Inferior parietal cortex (tissue), 1 donor: ENCODE data around the gene GBGT1.
"Not testable (repeated sequence)": the region's sequence is repeated elsewhere in the genome, so short reads cannot be mapped to it uniquely, and the experiment has no call there.

Experiments used
- DNase-seq: peaks from one replicate; pipeline ENCODE4 v3.0.0-alpha.2; 2016; ENCODE audit errors: extremely low spot score

GBGT1 gene

GRCh38 chr9:133195029-133195428 is 31.3 kb upstream of the GBGT1 start:
- no peak for DNase-seq

- DNase-seq = no peak
Observed at GRCh38 chr9:133194597-133194996, 30.9 kb upstream of the GBGT1 start.

- no peak for DNase-seq
Observed at GRCh38 chr9:133191989-133192388, 28.3 kb upstream of the GBGT1 start.

DNA sequence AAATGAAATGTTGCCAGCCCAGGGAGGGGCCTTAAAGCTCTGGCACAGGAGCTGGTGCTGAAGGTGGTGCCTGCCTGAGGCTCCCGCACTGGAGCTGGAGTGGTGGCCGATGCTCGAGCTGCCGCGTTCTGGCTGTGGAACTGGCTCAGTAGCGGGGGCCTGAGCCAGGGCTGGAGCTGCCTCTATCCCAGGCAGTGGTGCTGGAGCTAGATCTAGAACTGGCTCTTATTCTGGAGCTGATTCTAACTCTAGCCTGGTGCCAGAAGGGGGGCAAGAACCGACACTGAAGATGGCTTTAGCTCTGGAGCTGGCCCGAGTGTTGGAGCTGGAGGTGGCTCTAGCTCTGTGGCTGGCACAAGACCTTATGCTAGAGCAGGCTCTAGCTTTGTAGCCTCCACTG is 26.1 kb upstream of the GBGT1 start:
- no peak for DNase-seq

GRCh38 chr9:133188843-133189180 is 25.1 kb upstream of the GBGT1 start:
- no peak for DNase-seq

GRCh38 chr9:133188006-133188842 is 24.5 kb upstream of the GBGT1 start:
- DNase-seq = no peak

DNA sequence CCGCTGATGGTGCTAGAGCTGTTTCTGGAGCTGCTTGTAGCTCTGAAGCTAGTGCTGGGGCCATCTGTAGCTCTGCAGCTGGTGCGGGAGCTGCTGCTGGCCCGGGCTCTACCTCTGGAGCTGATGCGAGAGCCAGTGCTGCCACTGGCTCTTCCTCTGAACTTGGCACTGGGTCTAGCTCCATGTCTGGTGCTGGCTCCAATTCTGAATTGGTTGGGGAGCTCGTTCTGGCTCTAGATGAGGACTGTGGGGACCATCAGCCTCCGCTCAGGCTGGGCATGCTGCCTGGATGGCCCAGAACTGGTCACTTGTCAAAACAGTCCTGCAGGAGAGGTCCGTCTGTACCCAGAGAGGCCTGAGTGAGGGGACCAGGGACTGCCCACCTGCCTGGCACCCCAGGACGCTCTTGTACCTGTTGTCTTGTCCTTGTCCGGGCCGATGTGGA is 23.9 kb upstream of the GBGT1 start:
- DNase-seq = no peak

DNA sequence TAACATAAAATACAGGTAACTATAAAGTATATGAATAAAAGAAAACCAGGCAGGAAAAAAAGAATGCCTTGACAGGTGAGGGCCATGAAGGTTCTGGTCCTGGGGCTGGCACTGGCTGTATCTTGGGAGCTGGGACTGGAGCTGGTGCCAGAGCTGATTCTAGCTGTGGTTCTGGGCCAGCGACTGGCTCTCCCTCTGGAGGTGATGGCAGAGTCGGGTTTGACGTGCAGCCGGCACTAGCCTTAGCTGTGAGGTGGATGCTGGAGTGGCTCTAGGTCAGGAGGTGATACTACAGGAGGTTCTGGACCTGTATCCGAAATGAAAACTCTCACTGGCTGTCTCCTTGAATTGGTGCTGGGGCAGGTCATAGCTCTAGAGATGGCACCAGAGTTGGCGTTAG is 23.0 kb upstream of the GBGT1 start:
- no peak for DNase-seq

GRCh38 chr9:133184971-133185370 is 21.3 kb upstream of the GBGT1 start:
- DNase-seq = peak; percentile 85

GRCh38 chr9:133182151-133182550 is 18.4 kb upstream of the GBGT1 start:
- no peak for DNase-seq

- DNase-seq = no peak
Observed at GRCh38 chr9:133181561-133181960, 17.8 kb upstream of the GBGT1 start.

DNA sequence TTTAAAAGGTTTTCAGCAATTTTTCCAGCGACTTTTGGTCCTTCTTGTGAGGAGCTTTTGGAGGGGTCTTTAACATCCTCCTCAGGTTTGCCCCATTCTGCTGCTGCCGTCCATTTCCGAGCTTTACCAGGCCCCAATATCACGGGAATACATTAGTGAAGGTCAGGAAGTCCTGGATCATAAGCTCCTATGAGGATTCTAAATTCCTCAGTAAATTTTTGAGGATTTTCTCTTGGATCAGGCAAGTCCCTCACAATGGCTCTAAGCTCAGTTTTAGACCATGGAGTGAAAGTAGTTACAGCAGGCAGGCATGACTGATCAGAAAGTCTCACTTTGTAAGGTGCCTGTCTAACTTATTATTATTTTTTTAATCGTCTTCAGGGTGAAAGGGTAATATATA is 17.2 kb upstream of the GBGT1 start:
- DNase-seq = no peak

- no peak for DNase-seq
Observed at GRCh38 chr9:133173056-133173455, 9.3 kb upstream of the GBGT1 start.

DNA sequence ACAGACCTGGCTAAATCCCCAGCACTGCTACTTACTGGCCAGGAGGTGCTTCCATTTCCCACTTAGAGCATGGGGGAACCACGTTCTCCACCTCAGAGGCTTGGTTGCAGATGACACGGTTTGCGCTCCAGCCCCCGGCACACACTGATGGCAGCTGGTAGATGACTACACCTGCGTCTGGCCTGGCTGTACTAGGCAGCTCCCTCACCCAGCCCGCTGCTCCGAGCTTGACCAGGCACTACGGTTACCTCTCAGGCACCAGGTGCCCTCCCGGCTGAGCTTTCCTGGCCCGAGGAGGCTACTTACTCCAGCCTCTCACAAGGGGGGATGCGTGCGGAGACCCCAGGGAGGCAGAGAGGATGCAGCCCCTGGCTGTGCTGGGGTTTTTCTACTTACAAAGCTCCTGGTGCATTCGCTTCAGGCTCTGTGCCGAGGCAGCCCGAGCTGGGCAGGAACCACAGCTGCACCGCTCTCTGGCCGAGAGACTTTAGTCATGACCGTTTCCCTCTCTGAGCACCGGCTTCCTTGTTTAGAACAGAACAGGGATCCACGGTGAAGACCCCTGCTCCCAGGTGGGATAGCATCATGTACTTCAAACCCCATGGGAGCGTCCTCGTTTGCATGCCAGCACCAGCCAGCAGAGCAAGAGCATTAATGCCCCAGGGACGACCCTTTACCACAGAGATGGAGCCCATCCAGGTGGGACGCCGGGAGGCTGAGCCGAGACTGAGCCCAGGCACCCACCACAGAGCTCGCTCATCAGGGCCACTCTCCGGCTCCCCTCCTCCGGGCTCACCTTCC is 7.6 kb upstream of the GBGT1 start:
- no peak for DNase-seq

DNA sequence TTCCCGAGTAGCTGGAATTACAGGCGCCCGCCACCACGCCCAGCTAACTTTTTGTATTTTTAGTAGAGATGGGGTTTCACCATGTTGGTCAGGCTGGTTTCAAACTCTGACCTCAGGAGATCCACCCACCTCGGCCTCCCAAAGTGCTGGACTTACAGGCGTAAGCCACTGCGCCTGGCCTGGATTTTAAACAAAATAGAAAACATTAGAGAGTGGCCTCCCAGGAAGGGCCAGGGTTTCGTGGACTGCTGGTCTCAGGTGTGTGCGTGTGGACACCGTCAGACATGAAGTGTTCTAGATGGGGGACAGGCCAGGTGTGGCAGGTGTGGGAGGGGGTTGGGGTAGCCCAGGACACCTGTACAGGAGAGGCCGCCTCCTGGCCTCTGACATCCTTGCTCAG is 7.0 kb upstream of the GBGT1 start:
- DNase-seq = no peak

- DNase-seq = not testable (repeated sequence)
Observed at GRCh38 chr9:133169687-133170086, 6.0 kb upstream of the GBGT1 start.

- no peak for DNase-seq
Observed at GRCh38 chr9:133169102-133169501, 5.4 kb upstream of the GBGT1 start.

- no peak for DNase-seq
Observed at GRCh38 chr9:133168432-133168831, 4.7 kb upstream of the GBGT1 start.

- DNase-seq = no peak
Observed at GRCh38 chr9:133167769-133168168, 4.1 kb upstream of the GBGT1 start.

DNA sequence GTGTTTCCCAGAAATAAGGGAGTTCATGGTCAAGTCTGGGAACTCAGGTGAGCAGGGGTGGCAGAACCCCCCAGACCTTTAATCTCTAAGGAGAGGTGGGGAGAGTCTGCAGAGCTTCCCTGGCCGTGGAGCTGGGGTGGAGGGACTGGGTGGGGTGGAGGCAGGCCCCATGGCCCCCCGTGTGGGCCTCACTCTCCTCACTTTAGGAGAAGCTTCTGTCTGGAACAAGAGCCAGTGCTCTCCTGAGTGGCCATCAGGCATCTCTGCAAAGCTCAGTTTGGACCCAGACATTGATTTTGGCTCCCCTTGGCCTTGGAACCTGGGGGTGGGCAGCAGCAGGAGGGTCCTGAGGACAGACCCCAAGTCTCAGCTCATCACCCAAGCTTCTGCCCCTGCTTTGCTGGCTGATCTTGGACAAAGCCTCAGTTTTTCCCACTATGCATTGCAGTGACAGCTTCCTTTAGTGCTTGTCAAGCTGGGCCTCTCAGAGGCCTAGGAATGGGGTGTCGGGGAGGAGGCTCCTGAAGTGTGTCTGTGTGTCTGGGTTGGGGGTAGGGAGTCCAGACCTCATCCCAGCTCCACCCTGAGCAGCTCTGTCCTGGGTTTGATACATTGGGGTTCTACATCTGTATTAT is 3.5 kb upstream of the GBGT1 start:
- no peak for DNase-seq

DNA sequence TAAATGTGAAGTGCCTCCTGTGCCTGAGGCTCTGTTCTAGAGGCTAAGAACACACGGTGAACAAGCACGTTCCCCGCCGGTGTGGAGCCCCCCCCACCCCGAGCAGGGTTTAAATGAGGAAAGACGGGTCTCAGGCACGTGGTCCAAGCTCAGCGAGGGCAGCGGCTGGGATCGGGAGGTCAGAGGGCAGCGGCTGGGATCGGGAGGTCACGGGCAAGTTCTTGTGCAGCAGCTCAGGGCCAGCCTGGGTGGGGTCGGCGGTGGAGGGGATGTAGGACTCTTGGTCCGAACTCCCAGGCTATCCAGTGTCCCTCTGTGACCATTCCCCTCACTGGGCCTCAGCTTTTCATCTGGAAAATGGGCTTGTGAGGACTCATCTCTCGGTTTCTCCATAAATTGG is 2.7 kb upstream of the GBGT1 start:
- no peak for DNase-seq

DNA sequence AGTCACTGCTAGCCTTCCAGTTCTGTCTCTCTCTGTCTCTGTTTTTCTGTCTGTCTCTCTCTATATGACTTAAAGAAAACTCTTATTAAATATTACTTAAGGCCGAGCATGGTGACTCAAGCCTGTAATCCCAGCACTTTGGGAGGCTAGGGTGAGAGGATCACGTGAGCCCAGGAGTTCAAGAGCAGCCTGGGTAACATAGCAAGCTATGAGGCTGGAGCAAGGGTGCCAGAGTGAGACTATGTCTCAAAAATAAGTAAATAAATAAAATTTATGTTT is 1.7 kb upstream of the GBGT1 start:
- no peak for DNase-seq

DNA sequence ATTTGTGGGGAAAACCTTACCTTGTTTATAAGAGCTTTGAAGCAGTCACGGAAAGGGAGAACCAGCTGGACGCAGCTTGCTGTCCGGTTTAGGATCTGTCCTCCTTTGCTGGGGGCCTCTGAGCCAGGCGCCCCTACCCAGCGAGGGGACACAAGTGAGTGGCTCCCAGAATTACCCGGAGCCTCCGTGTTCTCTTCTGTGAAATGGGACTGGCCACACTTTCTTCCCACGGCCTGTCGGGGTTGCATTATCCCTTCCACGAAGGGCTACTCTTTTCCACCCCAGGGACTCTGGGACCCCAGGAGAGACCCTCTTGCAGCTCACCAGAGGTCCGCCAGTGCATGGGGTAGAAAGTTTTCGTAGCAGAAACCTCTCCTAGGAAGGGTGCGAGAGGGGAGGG is 477 bp upstream of the GBGT1 start:
- no peak for DNase-seq
